Endothelial cell of umbilical vein (primary cell): ENCODE measurements around the gene S100A4. TPM values are rescaled to one million over a fixed set of nuclear protein-coding genes. Genes with fewer than 3 reads are reported as not detected.

Experiments
- BruUV-seq: library from RNA; stranded (reverse); fragments of 400-500 nt; replicated peaks from 2 replicates; lab custom pipeline; 2021; lab: Mats Ljungman, UMichigan
- CTCF ChIA-PET: fragments of 300-600, 350-600 bp; sonication (Branson Sonifier 250); formaldehyde crosslinking; loops from one replicate; lab custom pipeline; 2021; ENCODE audit warnings: antibody characterized with exemption, inconsistent platforms; lab: Charles Lee
- POLR2A ChIA-PET: fragments of 300-600, 350-600 bp; sonication (Branson Sonifier 250); formaldehyde crosslinking; loops from one replicate; lab custom pipeline; 2021; ENCODE audit warnings: antibody characterized with exemption, inconsistent platforms; lab: Charles Lee
- DNase-seq: peaks from one replicate; pipeline ENCODE4 v3.0.0-alpha.2; 2011; ENCODE audit warnings: low read depth, low spot score
- FAIRE-seq: peaks from 2 replicates; lab custom pipeline; 2011; peaks lifted over from hg19 to GRCh38; lab: Jason Lieb, UNC
- H2AFZ ChIP-seq: 2 replicates; pipeline ENCODE4 v1.6.0; 2012; ENCODE audit warnings: low read depth, low read length, control low read depth, inconsistent platforms
- H3K27ac ChIP-seq: 2 replicates; pipeline ENCODE4 v1.5.1; 2011; ENCODE audit warnings: low read depth, mild to moderate bottlenecking, control low read depth, low read length, moderate library complexity; ENCODE audit not compliant: insufficient read depth
- H3K27me3 ChIP-seq, 2 experiments: 2 replicates each; pipeline versions ENCODE4 v1.6.0 to v1.6.1; 2011; ENCODE audit warnings: low read length in 2 of 2, mixed read lengths in 1 of 2; ENCODE audit not compliant: control insufficient read depth in 2 of 2, insufficient read depth in 2 of 2
- H3K36me3 ChIP-seq, 2 experiments: 2 replicates in 1 of 2; 3 replicates in 1 of 2; pipeline ENCODE4 v1.5.1; 2011; ENCODE audit warnings: low read length in 2 of 2, mild to moderate bottlenecking in 1 of 2, moderate library complexity in 1 of 2; ENCODE audit not compliant: control insufficient read depth in 2 of 2, insufficient read depth in 2 of 2; ENCODE audit errors: extremely low read depth in 1 of 2
- H3K4me1 ChIP-seq: 3 replicates; pipeline ENCODE4 v1.5.1; 2011; ENCODE audit warnings: mild to moderate bottlenecking, low read length; ENCODE audit not compliant: control insufficient read depth, insufficient read depth; ENCODE audit errors: extremely low read depth
- H3K4me2 ChIP-seq: 2 replicates; pipeline ENCODE4 v1.6.1; 2011; ENCODE audit warnings: low read length, control low read depth, mixed read lengths; ENCODE audit not compliant: insufficient read depth
- H3K4me3 ChIP-seq, 3 experiments: fragments of 200-600 bp in 1 of 3; sonication (generic), shearing (Covaris generic) in 1 of 3; replicated peaks in 1 of 3; 2 replicates each; pipeline ENCODE4 v1.5.1; 2011 to 2016; ENCODE audit warnings: control low read depth in 3 of 3, low read length in 3 of 3, mild to moderate bottlenecking in 2 of 3, inconsistent platforms in 1 of 3, low read depth in 1 of 3, moderate library complexity in 1 of 3; ENCODE audit not compliant: insufficient read depth in 1 of 3
- H3K79me2 ChIP-seq: 2 replicates; pipeline ENCODE4 v1.6.0; 2012; ENCODE audit warnings: low read length, inconsistent platforms; ENCODE audit not compliant: control insufficient read depth, insufficient read depth
- H3K9ac ChIP-seq: replicated peaks from 2 replicates; pipeline ENCODE3; 2011; ENCODE audit warnings: low read length, control low read depth; ENCODE audit not compliant: insufficient read depth; ENCODE audit errors: extremely low read depth
- H3K9me1 ChIP-seq: replicated peaks from 3 replicates; pipeline ENCODE4 v1.6.0; 2011; ENCODE audit warnings: mild to moderate bottlenecking, low read length; ENCODE audit not compliant: control insufficient read depth, insufficient read depth; ENCODE audit errors: extremely low read depth
- H3K9me3 ChIP-seq: replicated peaks from 2 replicates; pipeline ENCODE4 v1.5.1; 2012; ENCODE audit warnings: low read length, inconsistent platforms; ENCODE audit not compliant: control insufficient read depth, insufficient read depth
- H4K20me1 ChIP-seq: replicated peaks from 2 replicates; pipeline ENCODE3; 2011; ENCODE audit warnings: mild to moderate bottlenecking, low read length; ENCODE audit not compliant: control insufficient read depth, insufficient read depth; ENCODE audit errors: extremely low read depth
- EZH2 ChIP-seq: IDR thresholded peaks from 2 replicates; pipeline ENCODE4 v1.6.1; 2012; ENCODE audit warnings: borderline replicate concordance, low read depth, mild to moderate bottlenecking, moderate library complexity, low read length, inconsistent platforms; ENCODE audit not compliant: severe bottlenecking
- FOS ChIP-seq: IDR thresholded peaks from 2 replicates; pipeline ENCODE4 v1.6.1; 2011; ENCODE audit warnings: mild to moderate bottlenecking, low read length, moderate library complexity, borderline replicate concordance; ENCODE audit not compliant: insufficient read depth
- GATA2 ChIP-seq: IDR thresholded peaks from 2 replicates; pipeline ENCODE4 v1.7.0; 2011; ENCODE audit warnings: low read depth, mild to moderate bottlenecking, moderate library complexity, mixed read lengths, low read length; ENCODE audit not compliant: insufficient read length, insufficient read depth
- JUN ChIP-seq: IDR thresholded peaks from 2 replicates; pipeline ENCODE4 v1.6.1; 2011; ENCODE audit warnings: borderline replicate concordance, low read depth; ENCODE audit not compliant: insufficient read length, insufficient read depth
- MAX ChIP-seq: IDR thresholded peaks from 2 replicates; pipeline ENCODE4 v1.6.1; 2011; ENCODE audit not compliant: insufficient read depth, insufficient read length
- POLR2A ChIP-seq: IDR thresholded peaks from 2 replicates; pipeline ENCODE4 v1.6.1; 2012; ENCODE audit warnings: low read depth, mild to moderate bottlenecking, control low read depth, low read length
- POLR2AphosphoS5 ChIP-seq: IDR thresholded peaks from 2 replicates; pipeline ENCODE4 v1.6.1; 2012; ENCODE audit warnings: low read depth, mild to moderate bottlenecking, control low read depth, low read length, moderate library complexity; ENCODE audit not compliant: insufficient read depth
- dilution Hi-C: fragments of 300-500 bp; cut with MboI; formaldehyde crosslinking; loops from one replicate; pipeline ENCODE4 v1.15.0; 2019; ENCODE audit warnings: low sequenced_read_pairs; ENCODE audit not compliant: extremely low pct_ligation_motif_present
- intact Hi-C: fragments of 100-400 bp; cut with micrococcal nuclease; formaldehyde crosslinking; loops from one replicate; pipeline ENCODE4 v1.10.0; 2022
- polyA plus RNA-seq, 4 experiments: library from polyadenylated mRNA; depleted of rRNA in 3 of 4; stranded (reverse) in 3 of 4; unstranded in 1 of 4; fragments of >200 nt; gene quantifications; 2 replicates each; pipeline versions ENCODE4 v1.2.1 to v1.2.3, GENCODE V29; 2011 to 2012; ENCODE audit warnings: missing spikeins in 1 of 4
- total RNA-seq: library from RNA; stranded (reverse); gene quantifications from 2 replicates; pipeline ENCODE4 v1.2.3, GENCODE V29; 2021

Gene S100A4
- total and polyA plus RNA-seq, 2 donors (not counting 3 experiments of a cell fraction or from before 2014, with no cell fraction given), result 1.1 TPM; not detected in 1

- TF ChIP-seq EZH2, result no peak
- no peak for TF ChIP-seq POLR2AphosphoS5
- TF ChIP-seq MAX, result no peak
- TF ChIP-seq JUN, result no peak
Observed at GRCh38 chr1:153543736-153544135, 1.9 kb downstream of the S100A4 start.

GRCh38 chr1:153542956-153543711, 2.5 kb downstream of the S100A4 start:
- no TSS peak for BruUV-seq
- H3K79me2 ChIP-seq, result no peaks in the 10 kb centered on the region
- H3K9me1 ChIP-seq, result no peaks in the 10 kb centered on the region
- no peak overlapping the region for H3K4me2 ChIP-seq
- no peaks in the 10 kb centered on the region for H3K27me3 ChIP-seq
- H3K4me1 ChIP-seq, result peaks cover 7% of the 10 kb centered on the region
- intact Hi-C loops (no loop called here), dilution Hi-C loops (no loop called here)
- H3K9ac ChIP-seq, result no peak overlapping the region
- FAIRE-seq, result no peak
- H3K36me3 ChIP-seq, result no peaks in the 10 kb centered on the region
- no peaks in the 10 kb centered on the region for H4K20me1 ChIP-seq
- H3K4me3 ChIP-seq, result no peak overlapping the region
- TF ChIP-seq POLR2A (no peak), GATA2 (no peak), MAX (no peak), POLR2AphosphoS5 (no peak), FOS (no peak), JUN (no peak)
- no peak overlapping the region for H2AFZ ChIP-seq
- POLR2A ChIA-PET, result no interaction called here
- CTCF ChIA-PET, result interaction anchor here (2.0 kb wide), 1 partner anchor 8 kb away, joined by 11 read pairs; the partner anchor contains the start of gene S100A6
- DNase-seq, result no peak
- no peaks in the 10 kb centered on the region for H3K9me3 ChIP-seq
- H3K27ac ChIP-seq, result no peak overlapping the region

More at GRCh38 chr1:153543736-153544135, 1.9 kb downstream of the S100A4 start:
- intact Hi-C loops (no loop called here), dilution Hi-C loops (no loop called here)
- H4K20me1 ChIP-seq, result no peaks in the 10 kb centered on the region
- H3K4me2 ChIP-seq, result no peak overlapping the region
- H3K79me2 ChIP-seq, result no peaks in the 10 kb centered on the region
- no peak for DNase-seq
- no peak overlapping the region for H3K9ac ChIP-seq
- H3K4me3 ChIP-seq, result no peak overlapping the region
- ChIA-PET POLR2A (no interaction called here), CTCF (interaction anchor here (0.6 to 2.0 kb wide), 3 partner anchors 9 to 11 kb away, joined by 3 to 11 read pairs (median 10); partner anchors contain the start of gene S100A6)
- no peaks in the 10 kb centered on the region for H3K36me3 ChIP-seq
- no peaks in the 10 kb centered on the region for H3K9me3 ChIP-seq
- H2AFZ ChIP-seq, result no peak overlapping the region
- no peaks in the 10 kb centered on the region for H3K9me1 ChIP-seq
- H3K27me3 ChIP-seq, result no peaks in the 10 kb centered on the region
- no peak for FAIRE-seq
- H3K4me1 ChIP-seq, result peaks cover 10% of the 10 kb centered on the region
- no peak overlapping the region for H3K27ac ChIP-seq
- BruUV-seq, result no TSS peak
